HepG2 (cell line): ENCODE data around the gene TMEM79. TPM values are rescaled to one million over a fixed set of nuclear protein-coding genes. Genes with fewer than 3 reads are reported as not detected.

Experiments
- ATAC-seq: fragments of 200-7000 bp; cut with Tn5 transposase; 3 replicates; pipeline ENCODE4 v1.9.1; 2020; ENCODE audit warnings: mild to moderate bottlenecking, moderate library complexity
- BruUV-seq: library from RNA; stranded (reverse); fragments of 400-500 nt; replicated peaks from 2 replicates; lab custom pipeline; 2021; lab: Mats Ljungman, UMichigan
- CTCF ChIA-PET: fragments of 300-600 bp; formaldehyde crosslinking; extraction: SDS; loops from one replicate; lab custom pipeline; 2021; ENCODE audit warnings: low total read pairs, inconsistent platforms, low intra/inter-chr PET ratio; lab: Yijun Ruan, JAX
- POLR2A ChIA-PET: fragments of 350-600 bp; sonication (Branson Sonifier 250); formaldehyde crosslinking; loops from one replicate; lab custom pipeline; 2020; ENCODE audit warnings: antibody characterized with exemption, inconsistent platforms; lab: Yijun Ruan, JAX
- DNase-seq: peaks from one replicate; pipeline ENCODE4 v3.0.0-alpha.2; 2015; ENCODE audit warnings: low spot score
- FAIRE-seq: peaks from 3 replicates; lab custom pipeline; 2011; peaks lifted over from hg19 to GRCh38; lab: Jason Lieb, UNC
- H2AFZ ChIP-seq: one replicate; pipeline ENCODE4 v1.6.1; 2011; ENCODE audit warnings: low read length, inconsistent platforms
- H3K27ac ChIP-seq: fragments of 300-600 bp; 3 replicates; pipeline ENCODE4 v1.8.0; 2011; ENCODE audit warnings: mixed run types, mild to moderate bottlenecking, mixed read lengths, low read length, inconsistent platforms; ENCODE audit not compliant: insufficient read depth; ENCODE audit errors: extremely low read length
- H3K27me3 ChIP-seq, 2 experiments: fragments of 200-600 bp in 1 of 2; 2 replicates in 1 of 2; 3 replicates in 1 of 2; pipeline versions ENCODE4 v1.6.0 to v1.8.0; 2011; ENCODE audit warnings: low read length in 2 of 2, mild to moderate bottlenecking in 2 of 2, moderate library complexity in 2 of 2, inconsistent platforms in 1 of 2; ENCODE audit not compliant: insufficient read depth in 2 of 2, control insufficient read depth in 1 of 2
- H3K36me3 ChIP-seq, 2 experiments: fragments of 200-600 bp in 1 of 2; replicated peaks in 1 of 2; 2 replicates in 1 of 2; 3 replicates in 1 of 2; pipeline versions ENCODE4 v1.5.1 to v1.8.0; 2011; ENCODE audit warnings: low read length in 2 of 2, inconsistent platforms in 1 of 2; ENCODE audit not compliant: insufficient read depth in 2 of 2, control insufficient read depth in 1 of 2
- H3K4me1 ChIP-seq: 2 replicates; pipeline ENCODE4 v1.5.1; 2012; ENCODE audit warnings: low read length, inconsistent platforms; ENCODE audit not compliant: insufficient read depth
- H3K4me2 ChIP-seq: 2 replicates; pipeline ENCODE4 v1.6.0; 2011; ENCODE audit warnings: low read depth, low read length, inconsistent platforms
- H3K4me3 ChIP-seq, 3 experiments: fragments of 200-600 bp in 1 of 3; sonication (generic), shearing (Covaris generic) in 1 of 3; replicated peaks in 1 of 3; 2 replicates each; pipeline ENCODE4 v1.5.1; 2011 to 2016; ENCODE audit warnings: low read length in 3 of 3, inconsistent platforms in 2 of 3, low read depth in 2 of 3, mild to moderate bottlenecking in 2 of 3, control low read depth in 1 of 3, mixed read lengths in 1 of 3; ENCODE audit not compliant: insufficient read depth in 1 of 3
- H3K79me2 ChIP-seq: one replicate; pipeline ENCODE4 v1.6.1; 2011; ENCODE audit warnings: low read length, inconsistent platforms; ENCODE audit not compliant: insufficient read depth
- H3K9ac ChIP-seq: 2 replicates; pipeline ENCODE4 v1.6.0; 2011; ENCODE audit warnings: mild to moderate bottlenecking, low read depth, low read length, inconsistent platforms; ENCODE audit not compliant: insufficient read depth
- H3K9me3 ChIP-seq: 2 replicates; pipeline ENCODE4 v1.5.1; 2012; ENCODE audit warnings: mild to moderate bottlenecking, low read length
- H4K20me1 ChIP-seq: 2 replicates; pipeline ENCODE4 v1.6.0; 2011; ENCODE audit warnings: inconsistent platforms, mild to moderate bottlenecking, low read length, moderate library complexity; ENCODE audit not compliant: insufficient read depth
- HNRNPUL1 ChIP-seq: fragments of 200-400 bp; formaldehyde crosslinking; IDR thresholded peaks from 2 replicates; pipeline ENCODE4 v1.6.1; 2017; ENCODE audit warnings: low read depth, mild to moderate bottlenecking, low read length, moderate library complexity
- JUND ChIP-seq: sonication (generic); formaldehyde crosslinking; IDR thresholded peaks from 2 replicates; pipeline ENCODE4 v1.8.0; 2022; ENCODE audit warnings: mild to moderate bottlenecking, missing genetic modification reagents
- MEIS2 ChIP-seq: sonication (generic); formaldehyde crosslinking; IDR thresholded peaks from 2 replicates; pipeline ENCODE4 v1.9.0; 2021; ENCODE audit warnings: mild to moderate bottlenecking, missing genetic modification reagents
- NAIF1 ChIP-seq: sonication (generic); formaldehyde crosslinking; IDR thresholded peaks from 2 replicates; pipeline ENCODE4 v1.5.0; 2020; ENCODE audit warnings: mild to moderate bottlenecking, missing genetic modification reagents, borderline replicate concordance
- PLSCR1 ChIP-seq: sonication (generic); formaldehyde crosslinking; IDR thresholded peaks from 2 replicates; pipeline ENCODE4 v1.5.0; 2020; ENCODE audit warnings: missing genetic modification reagents, mild to moderate bottlenecking, borderline replicate concordance
- POGK ChIP-seq: sonication (generic); formaldehyde crosslinking; conservative IDR thresholded peaks from 2 replicates; pipeline ENCODE4 v1.8.0; 2022; ENCODE audit warnings: mild to moderate bottlenecking, moderate library complexity, missing genetic modification reagents
- RXRB ChIP-seq: IDR thresholded peaks from 2 replicates; pipeline ENCODE4 v1.6.1; 2016; ENCODE audit warnings: borderline replicate concordance, missing genetic modification reagents, missing compliant biosample characterization
- SNAI1 ChIP-seq: sonication (generic); formaldehyde crosslinking; IDR thresholded peaks from 2 replicates; pipeline ENCODE4 v1.5.0; 2020; ENCODE audit warnings: mild to moderate bottlenecking, missing genetic modification reagents, borderline replicate concordance
- SRSF9 ChIP-seq: fragments of 200-400 bp; formaldehyde crosslinking; IDR thresholded peaks from 2 replicates; pipeline ENCODE4 v1.6.1; 2018; ENCODE audit warnings: borderline replicate concordance, mild to moderate bottlenecking, low read depth, low read length; ENCODE audit not compliant: insufficient read depth, poor library complexity, severe bottlenecking
- THAP11 ChIP-seq: IDR thresholded peaks from 2 replicates; pipeline ENCODE4 v1.6.1; 2016; ENCODE audit warnings: missing biosample characterization, missing genetic modification reagents
- THAP7 ChIP-seq: sonication (generic); formaldehyde crosslinking; IDR thresholded peaks from 2 replicates; pipeline ENCODE4 v1.8.1; 2023; ENCODE audit warnings: mild to moderate bottlenecking, missing genetic modification reagents
- XBP1 ChIP-seq: sonication (generic); formaldehyde crosslinking; IDR thresholded peaks from 2 replicates; pipeline ENCODE4 v1.5.0; 2020; ENCODE audit warnings: missing genetic modification reagents
- ZNF550 ChIP-seq: sonication (generic); formaldehyde crosslinking; IDR thresholded peaks from 2 replicates; pipeline ENCODE4 v1.4.0; 2020; ENCODE audit warnings: mild to moderate bottlenecking, missing genetic modification reagents, borderline replicate concordance
- ZSCAN29 ChIP-seq: sonication (generic); formaldehyde crosslinking; conservative IDR thresholded peaks from 2 replicates; pipeline ENCODE4 v1.4.0; 2020; ENCODE audit warnings: mild to moderate bottlenecking, missing genetic modification reagents
- WGBS: methylation state at CpG from one replicate; pipeline ENCODE4 v1.1.6; 2017; ENCODE audit warnings: low lambda C conversion rate; 5-methylcytosine and 5-hydroxymethylcytosine counted together
- in situ Hi-C: cut with HindIII; loops from 2 replicates; pipeline ENCODE4 v1.10.0; 2017; ENCODE audit warnings: low pct_unique_long_range_greater_than_20kb; ENCODE audit not compliant: extremely low pct_ligation_motif_present
- intact Hi-C: fragments of 100-400 bp; cut with micrococcal nuclease; formaldehyde crosslinking; loops from one replicate; pipeline ENCODE4 v1.10.0; 2022; ENCODE audit not compliant: unreplicated experiment
- polyA plus RNA-seq, 8 experiments: library from polyadenylated mRNA; depleted of rRNA in 3 of 8; stranded (reverse) in 7 of 8; unstranded in 1 of 8; fragments of >200 nt; fragmentation: Illumina TruSeq in 4 of 8; extraction: Trizol in 4 of 8; gene quantifications; 2 replicates each; pipeline versions ENCODE4 v1.2.1 to v1.2.3, GENCODE V29; 2011 to 2016; ENCODE audit warnings: low read depth in 4 of 8, missing spikeins in 1 of 8, mixed read lengths in 1 of 8; ENCODE audit not compliant: insufficient read depth in 1 of 8
- total RNA-seq, 5 experiments: library from RNA; depleted of rRNA; stranded (reverse); fragments of >200 nt; fragmentation: Illumina TruSeq; extraction: Trizol; gene quantifications; 2 replicates each; pipeline ENCODE4 v1.2.3, GENCODE V29; 2016; ENCODE audit warnings: low read depth in 1 of 5
- TF ChIP-seq, protein P1 (sequence below): sonication (generic); formaldehyde crosslinking; conservative IDR thresholded peaks from 2 replicates; pipeline ENCODE4 v1.8.0; 2022; ENCODE audit warnings: low read depth, missing genetic modification reagents
- TF ChIP-seq, protein P2 (sequence below): sonication (generic); formaldehyde crosslinking; IDR thresholded peaks from 2 replicates; pipeline ENCODE4 v1.8.0; 2022; ENCODE audit warnings: missing genetic modification reagents, low read depth, mild to moderate bottlenecking, borderline replicate concordance

Gene TMEM79
- total and polyA plus RNA-seq, 2 of the 13 experiments (the other 11 are each of a cell fraction or from before 2014, with no cell fraction given): 1.2 to 1.9 TPM

DNA sequence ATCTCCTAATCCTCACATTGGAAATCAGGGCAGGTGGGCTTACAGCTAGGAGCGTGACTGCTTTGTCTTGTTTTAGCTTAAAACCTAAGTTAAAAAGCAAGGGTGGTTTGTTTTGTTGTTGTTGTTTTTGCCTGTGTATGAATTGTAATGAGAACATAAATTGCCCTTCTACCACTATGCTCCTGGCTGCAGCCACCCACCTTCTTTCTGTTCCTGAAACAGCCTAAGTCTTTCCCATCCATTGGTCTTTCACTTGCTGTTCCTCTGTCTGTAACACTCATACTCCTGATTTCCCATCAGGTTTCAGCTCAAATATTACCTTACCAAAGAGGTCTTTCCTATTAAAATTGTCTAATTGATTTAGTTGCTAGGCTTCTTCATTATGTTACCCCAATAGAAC is 604 bp upstream of the TMEM79 start:
- WGBS: 84% methylated on average over 1 of the region's 1 CpG
- intact Hi-C loops: no loop called here

More for the DNA sequence above, 604 bp upstream of the TMEM79 start:
- TF ChIP-seq, protein P1, sequence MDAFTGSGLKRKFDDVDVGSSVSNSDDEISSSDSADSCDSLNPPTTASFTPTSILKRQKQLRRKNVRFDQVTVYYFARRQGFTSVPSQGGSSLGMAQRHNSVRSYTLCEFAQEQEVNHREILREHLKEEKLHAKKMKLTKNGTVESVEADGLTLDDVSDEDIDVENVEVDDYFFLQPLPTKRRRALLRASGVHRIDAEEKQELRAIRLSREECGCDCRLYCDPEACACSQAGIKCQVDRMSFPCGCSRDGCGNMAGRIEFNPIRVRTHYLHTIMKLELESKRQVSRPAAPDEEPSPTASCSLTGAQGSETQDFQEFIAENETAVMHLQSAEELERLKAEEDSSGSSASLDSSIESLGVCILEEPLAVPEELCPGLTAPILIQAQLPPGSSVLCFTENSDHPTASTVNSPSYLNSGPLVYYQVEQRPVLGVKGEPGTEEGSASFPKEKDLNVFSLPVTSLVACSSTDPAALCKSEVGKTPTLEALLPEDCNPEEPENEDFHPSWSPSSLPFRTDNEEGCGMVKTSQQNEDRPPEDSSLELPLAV (CRISPR knock-in tag): no peak
- TF ChIP-seq RXRB (no peak), ZSCAN29 (CRISPR knock-in tag) (no peak), ZNF550 (no peak), POGK (CRISPR knock-in tag) (no peak), THAP11 (CRISPR knock-in tag) (no peak), HNRNPUL1 (no peak), PLSCR1 (CRISPR knock-in tag) (no peak), SNAI1 (no peak), XBP1 (CRISPR knock-in tag) (no peak), MEIS2 (CRISPR knock-in tag) (no peak), JUND (CRISPR knock-in tag) (no peak), SRSF9 (no peak), NAIF1 (CRISPR knock-in tag) (no peak), THAP7 (CRISPR knock-in tag) (no peak)
- TF ChIP-seq, protein P2, sequence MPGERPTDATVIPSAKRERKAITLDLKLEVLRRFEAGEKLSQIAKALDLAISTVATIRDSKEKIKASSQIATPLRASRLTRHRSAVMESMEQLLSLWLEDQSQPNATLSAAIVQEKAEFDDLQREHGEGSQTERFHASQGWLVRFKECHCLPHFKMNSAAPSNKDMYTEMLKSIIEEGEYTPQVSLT: no peak
- BruUV-seq: no TSS peak
- no peak for DNase-seq
- H3K4me3 ChIP-seq: peak overlapping the region; percentile 71 to 95 (median 87)
- H4K20me1 ChIP-seq: peaks cover 14% of the 10 kb centered on the region
- peaks cover 49% of the 10 kb centered on the region for H3K79me2 ChIP-seq
- FAIRE-seq: no peak
- no peaks in the 10 kb centered on the region for H3K9me3 ChIP-seq
- peaks cover 33% of the 10 kb centered on the region for H3K4me1 ChIP-seq
- H3K27ac ChIP-seq: peak overlapping the region; percentile 78
- ATAC-seq: no peak
- peak overlapping the region; percentile 86 for H3K4me2 ChIP-seq
- peak overlapping the region; percentile 96 for H3K9ac ChIP-seq
- in situ Hi-C loops: no loop called here
- peaks cover 5 to 21% of the 10 kb centered on the region in 2 experiments for H3K36me3 ChIP-seq
- ChIA-PET CTCF (no interaction called here), POLR2A (interaction anchor here (0.8 to 7.1 kb wide), 12 partner anchors 11 to 90 kb away, joined by 3 to 115 read pairs (median 6); partner anchors contain the start of genes CCT3, GLMP, PAQR6 and PMF1)
- H3K27me3 ChIP-seq: no peaks in the 10 kb centered on the region; a peak in 1 of 5 replicates
- H2AFZ ChIP-seq: no peak overlapping the region
